OCI-LY3 (cell line): ENCODE measurements around the gene PAQR5.
A peak's percentile ranks its signal among the peaks of the same experiment; 100 is the strongest.

ENCODE experiments used
- H2AFZ ChIP-seq: fragments of 200-600, 300-600 bp; shearing (Covaris generic); 2 replicates; pipeline ENCODE4 v1.6.0; 2014; ENCODE audit warnings: antibody characterized with exemption, low read depth, low read length
- H3K27ac ChIP-seq: fragments of 200-600, 300-600 bp; sonication (generic); 2 replicates; pipeline ENCODE4 v1.5.1; 2014; ENCODE audit warnings: mild to moderate bottlenecking, low read length, moderate library complexity, mixed read lengths
- H3K27me3 ChIP-seq: fragments of 200-600, 300-600 bp; sonication (generic); 2 replicates; pipeline ENCODE4 v1.6.1; 2014; ENCODE audit warnings: low read depth, low read length, mixed read lengths
- H3K36me3 ChIP-seq: fragments of 200-600, 300-600 bp; sonication (generic); replicated peaks from 2 replicates; pipeline ENCODE3; 2014; ENCODE audit warnings: low read depth, low read length, mixed read lengths
- H3K4me1 ChIP-seq: fragments of 300-600, 200-600 bp; sonication (generic); 2 replicates; pipeline ENCODE4 v1.6.1; 2014; ENCODE audit warnings: low read length, mixed read lengths
- H3K4me2 ChIP-seq: fragments of 200-600, 300-600 bp; sonication (generic); 2 replicates; pipeline ENCODE4 v1.6.1; 2014; ENCODE audit warnings: low read length, mixed read lengths
- H3K4me3 ChIP-seq: fragments of 300-600, 200-600 bp; sonication (generic); 2 replicates; pipeline ENCODE4 v1.5.1; 2014; ENCODE audit warnings: antibody characterized with exemption, mild to moderate bottlenecking, low read length, moderate library complexity
- H3K79me2 ChIP-seq: fragments of 300-600, 200-600 bp; shearing (Covaris generic); 2 replicates; pipeline ENCODE4 v1.6.1; 2014; ENCODE audit warnings: mild to moderate bottlenecking, low read length, mixed read lengths
- H3K9ac ChIP-seq: fragments of 300-600, 200-600 bp; shearing (Covaris generic); 2 replicates; pipeline ENCODE4 v1.6.0; 2014; ENCODE audit warnings: mild to moderate bottlenecking, low read length, moderate library complexity
- H3K9me3 ChIP-seq: fragments of 200-600, 300-600 bp; shearing (Covaris generic); 2 replicates; pipeline ENCODE4 v1.6.1; 2014; ENCODE audit warnings: low read length, mixed read lengths; ENCODE audit not compliant: insufficient read depth
- H4K20me1 ChIP-seq: fragments of 200-600, 300-600 bp; sonication (generic); 2 replicates; pipeline ENCODE4 v1.6.1; 2016; ENCODE audit warnings: low read length, mixed read lengths; ENCODE audit not compliant: insufficient read depth
- EZH2phosphoT487 ChIP-seq: fragments of 200-600 bp; shearing (Covaris generic); IDR thresholded peaks from 2 replicates; pipeline ENCODE4 v1.6.1; 2018; ENCODE audit warnings: antibody characterized with exemption, mixed run types, low read depth
- TF ChIP-seq, protein P1 (sequence below): fragments of 200-600, 300-600 bp; sonication (generic); IDR thresholded peaks from 2 replicates; pipeline ENCODE4 v1.5.1; 2014; ENCODE audit warnings: antibody characterized with exemption, low read length, low read depth

Gene PAQR5, protein sequence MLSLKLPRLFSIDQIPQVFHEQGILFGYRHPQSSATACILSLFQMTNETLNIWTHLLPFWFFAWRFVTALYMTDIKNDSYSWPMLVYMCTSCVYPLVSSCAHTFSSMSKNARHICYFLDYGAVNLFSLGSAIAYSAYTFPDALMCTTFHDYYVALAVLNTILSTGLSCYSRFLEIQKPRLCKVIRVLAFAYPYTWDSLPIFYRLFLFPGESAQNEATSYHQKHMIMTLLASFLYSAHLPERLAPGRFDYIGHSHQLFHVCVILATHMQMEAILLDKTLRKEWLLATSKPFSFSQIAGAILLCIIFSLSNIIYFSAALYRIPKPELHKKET

GRCh38 chr15:69298697-69299441, at the start of gene PAQR5:
Gene PAQR5 (plus strand): TSS chr15:69298912. CDS start chr15:69360081, 61,169 bp downstream.
- Histone ChIP-seq H3K4me2 (no peak within 1 kb of the TSS), H3K36me3 (no peaks in the 10 kb centered on the region), H3K27me3 (peaks cover 17% of the 10 kb centered on the region; the same call in 1 of the 2 replicates), H3K27ac (no peak within 1 kb of the TSS), H3K79me2 (no peaks in the 10 kb centered on the region), H4K20me1 (no peaks in the 10 kb centered on the region), H2AFZ (no peak within 1 kb of the TSS), H3K4me1 (no peaks in the 10 kb centered on the region), H3K4me3 (no peak within 1 kb of the TSS), H3K9me3 (no peaks in the 10 kb centered on the region), H3K9ac (no peak within 1 kb of the TSS)
- TF ChIP-seq, protein P1, sequence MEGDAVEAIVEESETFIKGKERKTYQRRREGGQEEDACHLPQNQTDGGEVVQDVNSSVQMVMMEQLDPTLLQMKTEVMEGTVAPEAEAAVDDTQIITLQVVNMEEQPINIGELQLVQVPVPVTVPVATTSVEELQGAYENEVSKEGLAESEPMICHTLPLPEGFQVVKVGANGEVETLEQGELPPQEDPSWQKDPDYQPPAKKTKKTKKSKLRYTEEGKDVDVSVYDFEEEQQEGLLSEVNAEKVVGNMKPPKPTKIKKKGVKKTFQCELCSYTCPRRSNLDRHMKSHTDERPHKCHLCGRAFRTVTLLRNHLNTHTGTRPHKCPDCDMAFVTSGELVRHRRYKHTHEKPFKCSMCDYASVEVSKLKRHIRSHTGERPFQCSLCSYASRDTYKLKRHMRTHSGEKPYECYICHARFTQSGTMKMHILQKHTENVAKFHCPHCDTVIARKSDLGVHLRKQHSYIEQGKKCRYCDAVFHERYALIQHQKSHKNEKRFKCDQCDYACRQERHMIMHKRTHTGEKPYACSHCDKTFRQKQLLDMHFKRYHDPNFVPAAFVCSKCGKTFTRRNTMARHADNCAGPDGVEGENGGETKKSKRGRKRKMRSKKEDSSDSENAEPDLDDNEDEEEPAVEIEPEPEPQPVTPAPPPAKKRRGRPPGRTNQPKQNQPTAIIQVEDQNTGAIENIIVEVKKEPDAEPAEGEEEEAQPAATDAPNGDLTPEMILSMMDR: no peak
- TF ChIP-seq EZH2phosphoT487: no peak

DNA sequence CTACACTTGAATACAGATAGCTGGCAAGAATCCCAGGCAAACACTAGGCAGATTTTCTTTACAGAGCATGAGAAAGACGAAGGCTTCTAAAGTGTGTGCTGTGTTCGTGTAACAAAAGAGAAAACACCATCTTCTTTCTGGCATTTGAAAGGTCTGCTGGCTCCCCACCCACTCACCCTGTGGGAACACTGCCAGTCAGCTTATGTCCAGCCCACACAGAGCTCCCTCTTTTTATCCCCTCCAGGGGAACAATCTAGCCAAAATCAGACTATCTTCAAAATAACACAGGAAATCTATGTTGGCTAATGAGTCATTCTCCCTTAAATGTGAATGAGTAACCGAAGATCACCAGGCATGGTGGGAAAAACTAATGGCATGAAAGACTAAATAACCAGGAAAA, 45.6 kb upstream of the PAQR5 start:
- Histone ChIP-seq H3K27ac (no peak overlapping the region), H3K4me3 (no peak overlapping the region), H4K20me1 (no peaks in the 10 kb centered on the region), H3K9ac (no peak overlapping the region), H3K36me3 (no peaks in the 10 kb centered on the region), H2AFZ (no peak overlapping the region), H3K27me3 (no peaks in the 10 kb centered on the region), H3K4me2 (no peak overlapping the region), H3K9me3 (no peaks in the 10 kb centered on the region), H3K4me1 (no peaks in the 10 kb centered on the region), H3K79me2 (no peaks in the 10 kb centered on the region)
- TF ChIP-seq, protein P1: no peak
- TF ChIP-seq EZH2phosphoT487: no peak

GRCh38 chr15:69265347-69265955, 33.3 kb upstream of the PAQR5 start:
- Histone ChIP-seq H3K79me2 (no peaks in the 10 kb centered on the region), H3K9me3 (no peaks in the 10 kb centered on the region), H3K27ac (no peak overlapping the region), H2AFZ (no peak overlapping the region), H3K27me3 (no peaks in the 10 kb centered on the region), H3K4me1 (no peaks in the 10 kb centered on the region), H3K4me3 (no peak overlapping the region), H3K4me2 (no peak overlapping the region), H3K9ac (no peak overlapping the region), H4K20me1 (no peaks in the 10 kb centered on the region), H3K36me3 (no peaks in the 10 kb centered on the region)
- TF ChIP-seq, protein P1: peak; percentile 78
- TF ChIP-seq EZH2phosphoT487: no peak

DNA sequence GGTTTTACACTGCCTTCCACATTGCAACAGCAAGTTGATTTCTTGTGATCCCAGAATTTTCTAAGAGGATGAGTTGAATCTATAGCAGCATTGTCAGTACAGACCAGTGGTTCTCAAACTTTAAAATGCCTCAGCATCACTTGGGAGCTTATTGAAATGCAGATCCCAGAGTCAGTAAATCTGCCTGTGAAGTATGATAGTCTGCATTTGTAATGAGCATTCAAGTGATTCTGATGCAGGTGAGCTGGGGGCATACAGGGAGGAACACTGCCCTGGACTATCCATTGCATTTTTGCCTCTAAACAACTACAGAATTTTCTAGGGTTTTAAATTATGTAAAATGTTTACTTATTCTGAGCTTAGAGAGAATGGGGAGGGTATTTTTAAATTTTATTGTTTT, 27.5 kb upstream of the PAQR5 start:
- Histone ChIP-seq H3K9me3 (no peaks in the 10 kb centered on the region), H4K20me1 (no peaks in the 10 kb centered on the region), H3K4me2 (no peak overlapping the region), H3K4me3 (no peak overlapping the region), H3K9ac (no peak overlapping the region), H3K4me1 (no peaks in the 10 kb centered on the region), H3K27me3 (no peaks in the 10 kb centered on the region), H3K27ac (no peak overlapping the region), H3K36me3 (no peaks in the 10 kb centered on the region), H2AFZ (no peak overlapping the region), H3K79me2 (no peaks in the 10 kb centered on the region)
- TF ChIP-seq, protein P1: no peak
- TF ChIP-seq EZH2phosphoT487: no peak
